Femur (tissue), 1 donor: ENCODE measurements around the gene TMEM132D.
A peak's percentile ranks its signal among the peaks of the same experiment; 100 is the strongest.

Source experiments
- DNase-seq: peaks from one replicate; pipeline ENCODE4 v3.0.0-alpha.2; 2017

Gene TMEM132D

DNA sequence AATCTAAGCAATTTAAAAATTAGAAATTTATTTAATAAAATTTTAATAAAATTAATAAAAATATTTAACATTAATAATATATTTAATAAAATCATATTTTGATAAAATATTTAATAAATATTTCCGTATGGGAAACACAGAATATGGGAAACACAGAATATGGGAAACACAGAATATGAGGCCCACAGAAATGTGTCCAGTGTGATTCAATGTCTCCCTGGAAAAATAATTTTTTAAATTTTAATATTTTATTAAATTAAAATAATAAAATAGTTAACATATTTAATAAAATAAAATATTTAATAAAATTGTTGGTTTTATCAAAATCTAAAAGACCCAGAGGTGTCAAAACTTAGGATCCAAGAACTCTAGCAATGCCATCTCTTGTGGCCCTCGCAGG is 186.4 kb downstream of the TMEM132D start:
- no peak for DNase-seq

DNA sequence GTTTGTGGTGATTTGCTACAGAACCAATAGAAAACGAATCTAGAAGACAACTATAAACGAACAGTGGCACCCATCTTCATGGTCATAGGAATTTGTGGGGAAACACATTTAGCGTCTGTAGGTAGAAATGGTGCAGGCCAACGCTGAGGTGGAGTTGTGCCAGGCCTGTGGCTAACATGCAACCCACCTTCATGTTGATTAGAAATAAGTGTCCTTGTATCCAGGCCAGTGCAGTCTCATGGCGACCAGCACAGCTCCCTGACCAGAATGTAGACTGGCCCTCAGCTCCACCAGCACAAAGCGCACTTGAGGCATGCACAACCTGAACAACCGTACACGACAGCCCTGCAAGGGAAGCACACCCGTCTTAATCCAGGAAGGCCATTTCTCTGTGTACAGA is 187.0 kb downstream of the TMEM132D start:
- DNase-seq = no peak

DNA sequence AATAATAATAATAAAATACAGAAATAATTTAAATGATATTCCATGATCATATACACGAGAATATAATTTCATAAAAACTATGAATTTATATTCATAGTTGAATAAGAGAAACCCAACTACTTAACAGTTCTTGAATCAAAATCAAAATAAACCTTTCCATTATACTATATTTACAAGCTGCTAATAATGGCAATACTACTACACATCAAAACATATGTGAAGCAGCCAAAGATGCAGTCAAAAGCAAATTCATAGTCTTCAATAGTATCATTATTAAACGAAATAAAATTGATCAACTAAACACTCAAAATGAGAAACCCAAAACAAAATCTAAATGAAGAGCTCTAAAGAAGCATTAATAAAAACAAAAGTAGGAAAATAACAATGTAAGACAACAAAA is 197.1 kb downstream of the TMEM132D start:
- no peak for DNase-seq

- no peak for DNase-seq
Observed at GRCh38 chr12:129704232-129704830, 199.5 kb downstream of the TMEM132D start.

GRCh38 chr12:129701631-129702101 is 202.2 kb downstream of the TMEM132D start:
- DNase-seq = peak; percentile 41

DNA sequence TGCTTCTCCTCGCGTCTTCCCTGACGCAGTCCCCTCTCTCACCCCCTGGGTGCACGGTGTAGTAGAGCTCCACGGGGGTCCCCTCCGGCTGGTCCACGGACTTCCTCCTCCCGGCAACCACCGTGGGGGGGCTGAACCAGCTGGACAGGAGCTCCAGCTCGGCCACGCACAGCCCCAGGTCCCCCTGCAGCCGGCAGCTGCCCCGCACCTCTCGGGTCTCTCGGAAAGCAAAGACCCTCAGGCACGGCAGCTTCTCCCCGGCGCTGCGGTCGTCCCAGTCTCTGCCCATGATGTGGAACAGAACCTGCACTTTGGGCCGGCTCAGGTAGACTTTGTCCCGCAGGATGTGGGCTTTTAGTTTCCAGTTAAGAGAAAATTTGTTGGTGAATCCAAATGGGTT is 203.8 kb downstream of the TMEM132D start:
- no peak for DNase-seq

GRCh38 chr12:129696926-129697325 is 206.9 kb downstream of the TMEM132D start:
- no peak for DNase-seq

DNA sequence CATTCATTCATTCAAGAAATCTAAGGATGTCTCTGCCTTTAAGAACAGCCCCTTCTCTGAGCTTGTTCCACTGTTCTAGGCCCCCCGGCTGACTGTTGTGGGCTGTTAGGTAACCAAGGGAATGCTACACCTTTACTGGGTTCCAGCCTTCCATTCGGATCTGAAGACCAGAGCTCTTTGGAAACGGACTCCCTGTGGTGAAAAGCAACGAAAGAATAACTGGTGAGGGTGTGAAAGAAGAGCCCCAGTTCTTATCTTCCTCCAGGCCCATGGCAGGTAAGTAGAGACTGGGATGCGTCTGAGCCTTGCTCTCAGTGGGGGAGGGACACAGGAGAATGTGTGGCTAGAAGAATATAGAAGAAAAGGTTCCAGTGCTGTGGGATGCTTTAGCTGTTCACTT is 207.4 kb downstream of the TMEM132D start:
- no peak for DNase-seq

DNA sequence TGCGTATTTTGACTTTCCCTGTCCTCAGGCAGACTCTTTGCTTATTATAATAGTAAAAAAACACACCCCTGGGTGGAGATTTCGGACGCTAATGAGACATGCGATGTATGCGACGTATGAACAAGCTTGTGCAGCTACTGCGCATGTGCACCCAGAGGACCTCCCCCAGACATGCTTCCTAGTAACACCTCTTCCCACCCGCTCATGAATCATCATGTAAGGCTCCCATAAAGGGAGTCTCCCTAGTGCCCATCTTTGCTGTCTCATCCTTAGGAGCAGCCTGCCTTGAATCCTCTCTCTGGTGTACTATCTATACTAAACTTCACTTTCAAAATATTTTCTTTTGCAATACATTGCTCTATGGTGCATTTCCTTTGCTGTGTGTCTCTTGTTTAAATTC is 210.1 kb downstream of the TMEM132D start:
- DNase-seq = no peak

DNA sequence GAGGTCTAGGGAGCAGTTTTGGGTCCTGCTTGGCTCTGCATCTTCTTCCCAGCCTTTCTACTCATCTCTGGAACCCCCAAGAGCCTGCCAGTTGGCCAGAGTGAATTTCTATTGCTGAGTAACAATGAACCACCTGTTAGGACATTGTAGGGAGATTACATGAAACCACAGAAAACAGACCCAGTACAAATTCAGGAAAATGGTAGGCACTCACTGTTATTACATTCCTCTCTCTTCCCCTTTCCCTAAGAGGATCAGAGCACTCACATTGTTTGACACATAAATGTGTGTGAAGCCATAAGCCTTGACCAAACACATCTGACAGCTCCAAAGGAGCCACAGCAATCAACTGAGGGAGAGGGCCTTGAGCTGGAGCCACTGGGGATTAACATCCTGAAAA is 216.1 kb downstream of the TMEM132D start:
- DNase-seq = no peak

DNA sequence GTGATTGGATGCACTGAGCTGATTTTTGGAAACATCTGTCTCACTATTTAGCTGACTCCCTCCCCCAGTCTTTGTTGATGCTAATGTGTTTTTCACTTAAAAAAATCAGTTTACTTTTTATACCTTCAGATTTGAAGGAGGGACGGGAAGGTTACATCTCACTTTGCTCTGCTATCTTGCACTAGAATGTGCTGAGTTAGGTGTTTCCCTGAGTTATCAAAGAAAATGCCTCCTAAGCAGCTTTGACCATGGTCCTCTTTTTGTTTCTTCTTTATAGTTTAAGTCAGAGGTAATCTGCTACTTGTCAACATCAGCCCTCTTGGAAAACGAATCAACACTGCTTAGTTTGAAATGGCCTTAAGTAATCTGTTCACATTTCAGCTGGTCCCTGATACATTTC is 222.0 kb downstream of the TMEM132D start:
- no peak for DNase-seq

GRCh38 chr12:129681151-129681550 is 222.7 kb downstream of the TMEM132D start:
- no peak for DNase-seq

- DNase-seq = no peak
Observed at GRCh38 chr12:129676411-129676810, 227.4 kb downstream of the TMEM132D start.

DNA sequence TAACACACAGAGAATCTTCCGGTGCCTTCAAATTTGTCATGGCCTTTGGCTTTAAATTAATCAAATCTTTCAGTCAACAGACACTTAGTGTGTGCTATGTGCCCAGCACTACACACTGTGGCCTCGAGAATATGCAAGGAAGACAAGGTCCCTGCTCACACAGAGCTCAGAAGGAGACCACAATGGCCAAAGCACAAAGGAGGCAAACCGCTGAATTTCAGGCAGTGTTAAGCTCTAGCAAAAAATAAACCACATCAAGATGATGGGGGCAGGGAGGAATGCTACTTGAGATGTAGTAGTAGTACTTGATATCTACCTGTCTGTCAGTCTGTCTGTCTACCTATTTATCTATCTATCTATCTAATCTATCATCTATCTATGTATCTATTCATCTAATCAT is 227.9 kb downstream of the TMEM132D start:
- DNase-seq = no peak

DNA sequence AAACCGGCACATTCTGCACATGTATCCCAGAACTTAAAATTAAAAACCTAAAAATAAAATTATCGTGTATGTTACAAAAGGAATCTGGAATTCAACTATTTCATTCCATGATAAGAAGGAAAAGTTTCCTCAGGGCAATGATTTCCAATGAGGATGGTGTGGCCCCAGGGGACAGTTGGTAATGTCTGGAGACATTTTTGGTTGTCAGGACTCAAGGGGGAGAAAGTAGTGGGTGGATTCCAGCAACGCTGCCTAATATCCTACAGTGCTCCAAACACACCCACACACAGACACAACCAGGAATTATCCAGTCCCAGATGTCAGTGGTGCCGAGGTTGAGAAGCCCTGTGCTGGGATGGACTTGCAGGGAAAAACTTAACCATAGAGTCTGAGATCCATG is 228.3 kb downstream of the TMEM132D start:
- DNase-seq = no peak

DNA sequence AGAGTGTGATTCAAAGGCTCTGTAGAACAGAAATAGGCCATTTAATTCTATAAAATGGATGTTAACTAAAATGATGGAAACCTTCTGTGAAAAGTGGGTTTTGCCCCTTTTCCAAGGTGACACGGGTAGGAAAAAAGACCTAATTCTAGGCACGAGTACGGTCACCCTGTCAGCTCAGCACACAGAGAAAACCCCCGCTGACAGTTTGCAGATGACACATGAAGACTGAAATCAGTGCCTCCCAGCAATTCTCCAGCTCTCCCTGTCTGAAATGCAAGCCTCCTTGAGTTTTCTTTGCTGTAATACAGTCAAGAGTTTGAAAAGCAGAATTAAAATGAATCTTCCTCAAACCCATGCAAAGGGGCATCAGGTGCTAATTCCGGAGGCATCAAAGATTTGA is 230.0 kb downstream of the TMEM132D start:
- DNase-seq = no peak

- DNase-seq = no peak
Observed at GRCh38 chr12:129672110-129672509, 231.7 kb downstream of the TMEM132D start.

- no peak for DNase-seq
Observed at GRCh38 chr12:129670256-129670920, 233.4 kb downstream of the TMEM132D start.

- DNase-seq = no peak
Observed at GRCh38 chr12:129665414-129665813, 238.4 kb downstream of the TMEM132D start.

- no peak for DNase-seq
Observed at GRCh38 chr12:129662234-129662633, 241.6 kb downstream of the TMEM132D start.

- no peak for DNase-seq
Observed at GRCh38 chr12:129660946-129661345, 242.9 kb downstream of the TMEM132D start.

GRCh38 chr12:129659961-129660622 is 243.7 kb downstream of the TMEM132D start:
- DNase-seq = no peak

GRCh38 chr12:129657179-129657578 is 246.6 kb downstream of the TMEM132D start:
- no peak for DNase-seq

- DNase-seq = no peak
Observed at GRCh38 chr12:129651951-129652350, 251.9 kb downstream of the TMEM132D start.
